B cell (primary cell): ENCODE measurements around the gene TTLL5. TPM values are rescaled to one million over a fixed set of nuclear protein-coding genes. Genes with fewer than 3 reads are reported as not detected.
A peak's percentile ranks its signal among the peaks of the same experiment; 100 is the strongest.

Experiments used
- ATAC-seq: fragments of 200-7000 bp; cut with Tn5 transposase; one replicate; pipeline ENCODE4 v1.10.0; 2021; ENCODE audit warnings: low read depth, mild to moderate bottlenecking, moderate number of reproducible peaks, moderate library complexity
- CTCF ChIA-PET: fragments of 350-600 bp; sonication (Branson Sonifier 250); formaldehyde crosslinking; loops from one replicate; lab custom pipeline; 2021; ENCODE audit warnings: antibody characterized with exemption, inconsistent platforms; lab: Charles Lee
- POLR2A ChIA-PET: fragments of 350-600 bp; sonication (Branson Sonifier 250); formaldehyde crosslinking; loops from one replicate; lab custom pipeline; 2021; ENCODE audit warnings: antibody characterized with exemption; lab: Charles Lee
- DNase-seq: peaks from one replicate; pipeline ENCODE4 v3.0.0; 2013
- H2AFZ ChIP-seq: 2 replicates; pipeline ENCODE4 v1.6.1; 2012; ENCODE audit warnings: mild to moderate bottlenecking, low read depth, low read length; ENCODE audit not compliant: insufficient read depth, poor library complexity, severe bottlenecking
- H3K27ac ChIP-seq, 2 donors: 1 replicate in 1 of 2; 2 replicates in 1 of 2; pipeline ENCODE4 v1.5.1; 2012 to 2013; ENCODE audit warnings: low read length in 2 of 2, mild to moderate bottlenecking in 2 of 2, moderate library complexity in 1 of 2
- H3K27me3 ChIP-seq, 4 experiments: fragments of 200-600 bp in 1 of 4; sonication (generic) in 1 of 4; replicated peaks in 1 of 4; 1 replicate in 2 of 4; 2 replicates in 2 of 4; pipeline versions ENCODE4 v1.6.1 to v1.7.0; 2013 to 2016; ENCODE audit warnings: low read length in 3 of 4, mild to moderate bottlenecking in 2 of 4, mixed read lengths in 1 of 4, moderate library complexity in 1 of 4; ENCODE audit not compliant: insufficient read depth in 4 of 4, control insufficient read depth in 3 of 4; ENCODE audit errors: control extremely low read depth in 1 of 4
- H3K36me3 ChIP-seq, 2 experiments: replicated peaks in 1 of 2; 1 replicate in 1 of 2; 2 replicates in 1 of 2; pipeline versions ENCODE4 v1.6.1 to v1.7.1; 2013; ENCODE audit warnings: low read length in 1 of 2; ENCODE audit not compliant: insufficient read depth in 2 of 2, control insufficient read depth in 1 of 2; ENCODE audit errors: control extremely low read depth in 1 of 2, extremely low read depth in 1 of 2
- H3K4me1 ChIP-seq, 2 donors: fragments of 200-600 bp in 1 of 2; sonication (generic) in 1 of 2; 1 replicate in 1 of 2; 2 replicates in 1 of 2; pipeline versions ENCODE4 v1.5.1 to v1.6.1; 2013 to 2017; ENCODE audit warnings: low read length in 2 of 2; ENCODE audit not compliant: control insufficient read depth in 2 of 2, insufficient read depth in 2 of 2
- H3K4me2 ChIP-seq: replicated peaks from 2 replicates; pipeline ENCODE3; 2012; ENCODE audit warnings: mild to moderate bottlenecking, low read depth, low read length; ENCODE audit not compliant: poor library complexity, severe bottlenecking
- H3K4me3 ChIP-seq, 5 experiments: fragments of 200-600 bp in 1 of 5; sonication (generic) in 1 of 5; 1 replicate in 3 of 5; 2 replicates in 2 of 5; pipeline versions ENCODE4 v1.5.1 to v1.7.0; 2011 to 2016; ENCODE audit warnings: low read length in 4 of 5, mild to moderate bottlenecking in 4 of 5, low read depth in 2 of 5, control low read depth in 1 of 5, moderate library complexity in 1 of 5; ENCODE audit not compliant: insufficient read depth in 1 of 5; ENCODE audit errors: control extremely low read depth in 1 of 5, extremely low read depth in 1 of 5
- H3K79me2 ChIP-seq: fragments of 200-600 bp; sonication (generic); one replicate; pipeline ENCODE4 v1.6.0; 2016; ENCODE audit warnings: low read length; ENCODE audit not compliant: control insufficient read depth, insufficient read depth
- H3K9ac ChIP-seq: fragments of 200-600 bp; sonication (generic); 2 replicates; pipeline ENCODE4 v1.6.1; 2017; ENCODE audit warnings: mild to moderate bottlenecking, low read length, moderate library complexity
- H3K9me3 ChIP-seq, 3 donors: one replicate each; pipeline versions ENCODE4 v1.6.1 to v1.7.1; 2013; ENCODE audit warnings: low read length in 2 of 3; ENCODE audit not compliant: control insufficient read depth in 2 of 3, insufficient read depth in 1 of 3; ENCODE audit errors: control extremely low read depth in 1 of 3
- H4K20me1 ChIP-seq: 2 replicates; pipeline ENCODE4 v1.6.0; 2012; ENCODE audit warnings: mild to moderate bottlenecking, low read length; ENCODE audit not compliant: insufficient read depth, control insufficient read depth, poor library complexity, severe bottlenecking
- H3K27ac Mint-ChIP-seq: one replicate; pipeline ENCODE4 v1.8.0; 2021; ENCODE audit warnings: mixed read lengths
- H3K27me3 Mint-ChIP-seq: one replicate; pipeline ENCODE4 v1.8.0; 2021; ENCODE audit warnings: mixed read lengths
- H3K4me1 Mint-ChIP-seq: one replicate; pipeline ENCODE4 v1.8.0; 2021; ENCODE audit warnings: mixed read lengths
- H3K4me3 Mint-ChIP-seq: one replicate; pipeline ENCODE4 v1.8.0; 2021; ENCODE audit warnings: mixed read lengths
- H3K9me3 Mint-ChIP-seq: one replicate; pipeline ENCODE4 v1.8.0; 2022; ENCODE audit warnings: mixed read lengths; ENCODE audit not compliant: insufficient read depth
- EZH2 ChIP-seq: IDR thresholded peaks from 2 replicates; pipeline ENCODE4 v1.6.1; 2012; ENCODE audit warnings: borderline replicate concordance, low read depth, mild to moderate bottlenecking, moderate library complexity, low read length; ENCODE audit not compliant: insufficient read depth, poor library complexity, severe bottlenecking
- WGBS: methylation state at CpG from one replicate; pipeline ENCODE4 v1.1.5; 2013; ENCODE audit warnings: missing lambda C conversion rate; ENCODE audit not compliant: insufficient coverage; 5-methylcytosine and 5-hydroxymethylcytosine counted together
- intact Hi-C: fragments of 100-400 bp; cut with micrococcal nuclease; formaldehyde crosslinking; loops from one replicate; pipeline ENCODE4 v1.10.0; 2022
- polyA plus RNA-seq: library from polyadenylated mRNA; depleted of rRNA; stranded (reverse); fragments of >200 nt; gene quantifications from 2 replicates; pipeline ENCODE4 v1.2.3, GENCODE V29; 2012
- total RNA-seq, 2 donors: library from RNA; stranded (reverse); fragments of 120-200 nt in 1 of 2; gene quantifications; 1 replicate in 1 of 2; 2 replicates in 1 of 2; pipeline versions ENCODE4 v1.2.3 to v1.2.4, GENCODE V29; 2013 to 2022
- TF ChIP-seq, protein P1 (sequence below): fragments of 200-600 bp; IDR thresholded peaks from one replicate; pipeline ENCODE4 v1.8.0; 2022; ENCODE audit warnings: antibody characterized with exemption, mild to moderate bottlenecking

The TTLL5 gene
- total and polyA plus RNA-seq, 2 donors (not counting 1 experiment from before 2014, with no cell fraction given), result 10.9 to 50.9 TPM

DNA sequence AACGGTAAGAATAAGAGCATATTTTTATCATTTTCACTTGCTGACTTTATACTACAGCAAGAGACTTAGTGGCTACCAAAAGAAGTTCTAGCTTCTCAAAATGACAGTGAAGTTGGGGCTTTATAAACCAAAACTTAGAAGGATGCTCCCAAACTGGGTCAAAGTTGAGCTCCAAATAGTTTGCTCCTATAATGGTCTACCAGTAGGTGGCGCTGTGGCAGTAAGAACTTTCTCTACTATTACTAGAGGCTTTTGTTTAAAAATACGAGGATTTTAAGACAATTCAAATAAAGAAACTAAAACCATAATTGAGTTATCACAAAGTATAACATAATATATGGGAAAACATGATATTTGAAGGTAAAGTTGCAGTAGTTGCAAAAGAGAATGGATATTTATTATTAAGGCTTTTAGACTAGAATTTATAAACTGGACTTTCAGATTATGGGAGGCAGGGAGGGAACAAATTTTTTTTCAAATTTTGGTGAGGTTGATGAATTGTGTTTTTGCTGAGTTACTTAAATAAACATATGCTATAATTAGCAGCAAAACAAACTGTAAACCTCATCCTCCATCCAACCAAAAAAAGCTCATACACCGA lies 245.7 kb downstream of the TTLL5 start:
- DNase-seq (peak; percentile 76), ATAC-seq (no peak)
- intact Hi-C loops, result loop anchor here (1.0 kb wide), 1 partner anchor 76 kb away; no protein-coding TSS in a partner anchor
- H3K9ac ChIP-seq, result no peak overlapping the region
- H3K4me1 Mint-ChIP-seq, result no peaks in the 10 kb centered on the region
- no peaks in the 10 kb centered on the region for H3K9me3 Mint-ChIP-seq
- H3K4me2 ChIP-seq, result no peak overlapping the region
- H3K4me3 ChIP-seq, result no peak overlapping the region
- no peaks in the 10 kb centered on the region for H3K79me2 ChIP-seq
- no peak overlapping the region for H3K27ac Mint-ChIP-seq
- H3K27me3 ChIP-seq, result no peaks in the 10 kb centered on the region
- ChIA-PET POLR2A (no interaction called here), CTCF (interaction anchor here (0.7 to 14.1 kb wide), 42 partner anchors 10 to 481 kb away, joined by 3 to 376 read pairs (median 4); partner anchors contain the start of genes IFT43 and TGFB3)
- no peaks in the 10 kb centered on the region for H3K4me1 ChIP-seq
- H3K9me3 ChIP-seq, result no peaks in the 10 kb centered on the region
- H3K27ac ChIP-seq, result no peak overlapping the region
- TF ChIP-seq, protein P1, sequence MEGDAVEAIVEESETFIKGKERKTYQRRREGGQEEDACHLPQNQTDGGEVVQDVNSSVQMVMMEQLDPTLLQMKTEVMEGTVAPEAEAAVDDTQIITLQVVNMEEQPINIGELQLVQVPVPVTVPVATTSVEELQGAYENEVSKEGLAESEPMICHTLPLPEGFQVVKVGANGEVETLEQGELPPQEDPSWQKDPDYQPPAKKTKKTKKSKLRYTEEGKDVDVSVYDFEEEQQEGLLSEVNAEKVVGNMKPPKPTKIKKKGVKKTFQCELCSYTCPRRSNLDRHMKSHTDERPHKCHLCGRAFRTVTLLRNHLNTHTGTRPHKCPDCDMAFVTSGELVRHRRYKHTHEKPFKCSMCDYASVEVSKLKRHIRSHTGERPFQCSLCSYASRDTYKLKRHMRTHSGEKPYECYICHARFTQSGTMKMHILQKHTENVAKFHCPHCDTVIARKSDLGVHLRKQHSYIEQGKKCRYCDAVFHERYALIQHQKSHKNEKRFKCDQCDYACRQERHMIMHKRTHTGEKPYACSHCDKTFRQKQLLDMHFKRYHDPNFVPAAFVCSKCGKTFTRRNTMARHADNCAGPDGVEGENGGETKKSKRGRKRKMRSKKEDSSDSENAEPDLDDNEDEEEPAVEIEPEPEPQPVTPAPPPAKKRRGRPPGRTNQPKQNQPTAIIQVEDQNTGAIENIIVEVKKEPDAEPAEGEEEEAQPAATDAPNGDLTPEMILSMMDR, result peak; percentile 97
- TF ChIP-seq EZH2, result no peak
- H3K36me3 ChIP-seq, result no peaks in the 10 kb centered on the region
- H2AFZ ChIP-seq, result no peak overlapping the region
- 100% methylated on average over 1 of the region's 4 CpGs for WGBS
- no peaks in the 10 kb centered on the region for H3K27me3 Mint-ChIP-seq
- no peak overlapping the region for H3K4me3 Mint-ChIP-seq
- no peaks in the 10 kb centered on the region for H4K20me1 ChIP-seq

DNA sequence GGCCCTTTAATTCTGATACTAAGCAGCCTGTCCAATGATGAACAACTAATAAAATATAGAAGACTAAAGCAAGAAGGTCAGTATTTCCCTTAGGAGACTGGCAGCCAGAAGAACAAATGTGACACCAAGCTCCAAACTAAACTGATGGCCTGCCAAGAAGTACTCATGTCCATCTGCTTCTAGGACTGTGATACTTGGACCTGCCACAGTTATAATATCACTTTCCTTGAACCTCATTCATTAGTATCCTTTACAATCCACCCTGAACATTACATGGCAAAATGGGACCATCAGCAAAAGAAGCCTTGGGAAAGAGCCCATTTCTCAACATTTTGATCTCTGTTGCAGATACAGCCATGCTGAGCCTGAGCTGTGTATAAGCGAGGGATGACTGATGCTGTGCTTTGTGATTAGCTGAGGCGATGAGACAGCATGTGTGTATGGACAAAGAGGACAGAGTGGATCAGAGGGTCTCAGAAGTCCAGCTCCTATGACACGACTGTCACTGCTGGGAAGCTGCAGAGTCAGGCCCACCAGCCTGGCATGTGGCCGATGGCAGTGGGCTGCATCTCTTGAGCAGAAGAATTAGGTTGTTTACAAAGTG lies 246.8 kb downstream of the TTLL5 start:
- H3K27ac ChIP-seq, result no peak overlapping the region
- DNase-seq (no peak), ATAC-seq (no peak)
- ChIA-PET POLR2A (no interaction called here), CTCF (interaction anchor here (1.0 to 14.1 kb wide), 14 partner anchors 9 to 198 kb away, joined by 3 to 376 read pairs (median 6); partner anchors contain the start of genes IFT43 and TGFB3)
- no peak overlapping the region for H3K9ac ChIP-seq
- no peaks in the 10 kb centered on the region for H3K36me3 ChIP-seq
- H2AFZ ChIP-seq, result no peak overlapping the region
- intact Hi-C loops, result no loop called here
- Mint-ChIP-seq H3K27me3 (no peaks in the 10 kb centered on the region), H3K27ac (no peak overlapping the region), H3K9me3 (no peaks in the 10 kb centered on the region), H3K4me3 (no peak overlapping the region), H3K4me1 (no peaks in the 10 kb centered on the region)
- H3K27me3 ChIP-seq, result no peaks in the 10 kb centered on the region
- H3K4me3 ChIP-seq, result no peak overlapping the region
- H4K20me1 ChIP-seq, result no peaks in the 10 kb centered on the region
- WGBS, result 97% methylated on average over 3 of the region's 4 CpGs
- TF ChIP-seq EZH2, result no peak
- TF ChIP-seq, protein P1, result no peak
- H3K4me2 ChIP-seq, result no peak overlapping the region
- no peaks in the 10 kb centered on the region for H3K4me1 ChIP-seq
- H3K9me3 ChIP-seq, result no peaks in the 10 kb centered on the region
- no peaks in the 10 kb centered on the region for H3K79me2 ChIP-seq
